SJSA1 (cell line): ENCODE measurements around the gene TLR6. TPM values are rescaled to one million over a fixed set of nuclear protein-coding genes. Genes with fewer than 3 reads are reported as not detected.
"Not testable (repeated sequence)": the region's sequence is repeated elsewhere in the genome, so short reads cannot be mapped to it uniquely, and the experiment has no call there.

ENCODE experiments used
- DNase-seq, 2 experiments: peaks; one replicate each; pipeline ENCODE4 v3.0.0-alpha.2; 2015 to 2020; ENCODE audit warnings: low spot score in 2 of 2, low read depth in 1 of 2
- H3K27ac ChIP-seq: fragments of 250-450 bp; sonication (Bioruptor Pico); 2 replicates; pipeline ENCODE4 v1.5.1; 2020; ENCODE audit warnings: mild to moderate bottlenecking, moderate library complexity
- H3K27me3 ChIP-seq: fragments of 250-450 bp; sonication (Bioruptor Pico); replicated peaks from 2 replicates; pipeline ENCODE4 v1.5.1; 2020; ENCODE audit warnings: mild to moderate bottlenecking, moderate library complexity
- H3K36me3 ChIP-seq: fragments of 250-450 bp; sonication (Bioruptor Pico); 2 replicates; pipeline ENCODE4 v1.5.1; 2020; ENCODE audit warnings: mild to moderate bottlenecking
- H3K4me1 ChIP-seq: fragments of 250-450 bp; sonication (Bioruptor Pico); replicated peaks from 2 replicates; pipeline ENCODE4 v1.6.1; 2021; ENCODE audit warnings: mild to moderate bottlenecking
- H3K4me3 ChIP-seq: fragments of 250-450 bp; sonication (Bioruptor Pico); 2 replicates; pipeline ENCODE4 v1.5.1; 2020; ENCODE audit warnings: mild to moderate bottlenecking
- H3K9me3 ChIP-seq: fragments of 250-450 bp; sonication (Bioruptor Pico); replicated peaks from 2 replicates; pipeline ENCODE4 v1.5.1; 2020; ENCODE audit warnings: mild to moderate bottlenecking
- total RNA-seq: library from RNA; depleted of rRNA; stranded (reverse); fragments of >200 nt; shearing (Covaris generic); gene quantifications from 2 replicates; pipeline ENCODE4 v1.2.3, GENCODE V29; 2014; rRNA removed

Gene TLR6
- total RNA-seq, 1 experiment from 2014 or later, result 1.5 TPM

DNA sequence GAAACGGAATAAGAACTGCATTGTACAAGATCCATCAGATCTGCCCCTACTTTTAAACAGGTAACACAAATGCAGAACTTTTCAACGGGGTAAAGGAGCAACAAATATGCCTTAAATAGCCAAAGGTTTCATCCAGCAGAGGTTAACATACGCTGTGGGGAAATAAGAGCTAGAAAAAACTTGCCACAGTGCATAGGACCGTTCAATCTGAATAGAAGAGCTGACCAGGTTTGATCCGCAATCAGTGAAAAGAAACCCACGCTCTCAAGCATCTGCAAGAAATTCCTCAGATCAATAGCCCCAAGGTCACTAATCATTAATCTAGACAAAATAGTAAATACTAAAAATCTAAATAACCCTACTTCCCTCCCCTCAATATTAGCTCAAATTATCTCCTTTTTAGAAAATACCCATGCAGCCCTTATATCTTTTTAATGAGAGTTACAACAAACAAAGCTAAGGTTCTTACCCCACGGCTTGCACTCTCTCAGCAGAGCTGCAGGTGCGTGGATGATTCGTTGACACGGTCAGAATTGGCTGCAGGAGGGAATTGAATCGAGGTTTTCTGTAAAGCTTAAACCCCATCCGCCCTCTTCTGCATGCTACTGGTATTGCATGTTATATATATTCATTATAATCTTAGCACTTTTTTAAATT is 74.0 kb downstream of the TLR6 start, which contains the start of gene TLR10:
TSS of gene TLR10 (minus strand) at position 539 of the 657 bp plus-strand sequence. CDS start 7,400 bp downstream, outside the sequence.
- peak in 1 of 2 experiments; percentile 12 for DNase-seq
- Histone ChIP-seq H3K36me3 (no peaks in the 10 kb centered on the region), H3K27me3 (no peaks in the 10 kb centered on the region), H3K9me3 (no peaks in the 10 kb centered on the region), H3K27ac (no peak within 1 kb of the TSS), H3K4me1 (no peaks in the 10 kb centered on the region), H3K4me3 (no peak within 1 kb of the TSS)

DNA sequence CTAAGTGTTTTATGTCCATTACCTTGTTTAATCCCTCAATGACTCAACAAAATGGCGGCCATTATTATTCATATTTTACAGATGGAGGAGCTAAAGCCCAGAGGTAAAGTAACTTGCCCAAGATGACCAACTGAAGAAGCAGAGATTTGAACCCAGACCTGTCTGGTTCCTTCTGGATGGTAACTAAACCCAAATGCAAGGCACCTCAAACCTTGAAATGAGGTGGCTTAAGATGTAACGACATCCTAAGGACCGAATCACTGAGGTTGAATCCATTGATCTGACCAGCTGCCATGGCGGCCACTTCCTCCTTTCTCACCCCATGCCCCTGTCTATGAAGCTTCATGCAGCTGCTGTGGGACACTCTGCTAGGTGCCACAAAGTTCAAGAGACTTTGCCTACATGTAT is 74.8 kb downstream of the TLR6 start:
- no peaks in the 10 kb centered on the region for H3K36me3 ChIP-seq
- no peak overlapping the region for H3K27ac ChIP-seq
- no peaks in the 10 kb centered on the region for H3K4me1 ChIP-seq
- no peak for DNase-seq
- no peak overlapping the region for H3K4me3 ChIP-seq
- no peaks in the 10 kb centered on the region for H3K9me3 ChIP-seq
- H3K27me3 ChIP-seq, result no peaks in the 10 kb centered on the region

DNA sequence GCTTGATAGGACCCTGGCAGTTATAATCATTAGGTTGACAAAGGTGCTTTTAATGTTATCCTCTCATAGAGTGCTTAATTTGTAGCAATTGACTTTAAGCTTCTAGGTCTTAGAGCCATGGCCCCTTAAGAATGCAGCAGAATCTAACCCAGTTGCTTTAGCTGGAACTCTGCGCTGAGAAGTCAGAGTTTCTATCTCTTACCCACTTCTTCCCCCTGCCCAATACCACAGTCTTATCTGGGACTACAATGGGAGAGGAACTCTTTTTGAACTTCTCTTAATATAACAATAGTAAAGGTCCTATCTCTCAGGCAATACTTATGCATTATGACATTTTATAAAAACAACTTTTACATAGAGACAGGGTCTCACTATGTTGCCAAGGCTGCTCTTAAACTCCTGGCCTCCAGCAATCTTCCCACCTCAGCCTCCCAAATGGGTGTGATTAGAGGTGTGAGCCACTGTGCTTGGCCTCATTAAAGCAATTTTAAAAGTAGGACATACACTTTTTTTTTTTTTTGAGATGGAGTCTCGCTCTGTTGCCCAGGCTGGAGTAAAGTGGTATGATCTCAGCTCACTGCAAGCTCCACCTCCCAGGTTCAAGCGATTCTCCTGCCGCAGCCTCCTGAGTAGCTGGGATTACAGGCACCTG is 75.7 kb downstream of the TLR6 start:
- no peak for DNase-seq
- Histone ChIP-seq H3K4me1 (peaks cover 4% of the 10 kb centered on the region; the same call in 1 of the 2 replicates), H3K36me3 (no peaks in the 10 kb centered on the region), H3K4me3 (no peak overlapping the region), H3K27me3 (no peaks in the 10 kb centered on the region), H3K9me3 (no peaks in the 10 kb centered on the region), H3K27ac (no peak overlapping the region)

DNA sequence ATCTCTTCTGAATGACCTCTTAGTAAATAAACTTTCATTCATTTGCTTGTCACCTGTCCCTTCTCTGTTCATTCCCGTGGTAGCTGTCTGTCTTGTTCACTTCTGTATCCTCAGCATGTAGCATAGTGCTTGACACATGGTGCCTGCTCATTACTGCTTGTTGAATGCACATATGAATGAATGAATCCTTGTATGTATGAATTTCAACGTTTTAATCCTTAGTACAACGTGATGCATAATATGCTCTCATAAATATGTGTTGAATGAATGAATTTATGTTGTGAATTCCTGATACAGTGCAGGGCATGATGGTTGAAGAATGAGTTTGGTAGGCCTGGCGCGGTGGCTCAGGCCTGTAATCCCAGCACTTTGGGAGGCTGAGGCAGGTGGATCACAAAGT is 76.8 kb downstream of the TLR6 start:
- no peak overlapping the region for H3K4me3 ChIP-seq
- no peaks in the 10 kb centered on the region for H3K36me3 ChIP-seq
- H3K27me3 ChIP-seq, result no peaks in the 10 kb centered on the region
- H3K4me1 ChIP-seq, result peaks cover 4% of the 10 kb centered on the region; the same call in 1 of the 2 replicates
- DNase-seq, result no peak
- no peak overlapping the region for H3K27ac ChIP-seq
- no peaks in the 10 kb centered on the region for H3K9me3 ChIP-seq

DNA sequence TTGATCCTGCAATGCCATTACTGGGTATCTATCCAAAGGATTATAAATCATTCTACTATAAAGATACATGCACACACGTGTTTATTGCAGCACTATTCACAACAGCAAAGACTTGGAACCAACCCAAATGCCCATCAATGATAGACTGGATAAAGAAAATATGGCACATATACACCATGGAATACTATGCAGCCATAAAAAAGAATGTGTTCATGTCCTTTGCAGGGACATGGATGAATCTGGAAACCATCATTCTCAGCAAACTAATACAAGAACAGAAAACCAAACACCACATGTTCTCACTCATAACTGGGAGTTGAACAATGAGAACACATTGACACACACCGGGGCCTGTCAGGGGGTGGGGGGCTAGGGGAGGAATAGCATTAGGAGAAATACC is 78.7 kb downstream of the TLR6 start:
- H3K27ac ChIP-seq, H3K4me1 ChIP-seq, H3K27me3 ChIP-seq, H3K36me3 ChIP-seq, H3K9me3 ChIP-seq, DNase-seq, H3K4me3 ChIP-seq: not testable (repeated sequence)

DNA sequence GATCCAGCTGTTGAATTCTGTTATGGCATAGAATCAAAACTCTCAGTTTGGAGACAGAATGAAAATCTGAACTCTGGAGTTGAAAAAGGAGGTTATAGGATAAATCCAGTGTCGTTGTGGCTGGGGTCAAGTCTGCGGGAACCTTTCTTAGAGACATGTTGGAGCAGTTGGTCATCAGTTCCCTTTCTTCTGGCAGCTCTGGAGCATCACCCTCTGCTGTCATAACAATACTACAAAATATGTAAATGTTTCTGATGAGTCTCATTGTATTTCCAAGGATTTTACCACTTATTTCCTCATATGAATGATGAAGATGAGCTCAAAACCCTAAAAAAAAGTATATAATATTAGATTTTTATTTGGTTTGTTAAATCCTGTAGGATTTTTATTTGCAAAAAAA is 81.3 kb downstream of the TLR6 start:
- H3K4me3 ChIP-seq, result no peak overlapping the region
- no peaks in the 10 kb centered on the region for H3K36me3 ChIP-seq
- peaks cover 4% of the 10 kb centered on the region; the same call in 1 of the 2 replicates for H3K4me1 ChIP-seq
- H3K27me3 ChIP-seq, result no peaks in the 10 kb centered on the region
- DNase-seq, result no peak
- no peak overlapping the region for H3K27ac ChIP-seq
- no peaks in the 10 kb centered on the region for H3K9me3 ChIP-seq

DNA sequence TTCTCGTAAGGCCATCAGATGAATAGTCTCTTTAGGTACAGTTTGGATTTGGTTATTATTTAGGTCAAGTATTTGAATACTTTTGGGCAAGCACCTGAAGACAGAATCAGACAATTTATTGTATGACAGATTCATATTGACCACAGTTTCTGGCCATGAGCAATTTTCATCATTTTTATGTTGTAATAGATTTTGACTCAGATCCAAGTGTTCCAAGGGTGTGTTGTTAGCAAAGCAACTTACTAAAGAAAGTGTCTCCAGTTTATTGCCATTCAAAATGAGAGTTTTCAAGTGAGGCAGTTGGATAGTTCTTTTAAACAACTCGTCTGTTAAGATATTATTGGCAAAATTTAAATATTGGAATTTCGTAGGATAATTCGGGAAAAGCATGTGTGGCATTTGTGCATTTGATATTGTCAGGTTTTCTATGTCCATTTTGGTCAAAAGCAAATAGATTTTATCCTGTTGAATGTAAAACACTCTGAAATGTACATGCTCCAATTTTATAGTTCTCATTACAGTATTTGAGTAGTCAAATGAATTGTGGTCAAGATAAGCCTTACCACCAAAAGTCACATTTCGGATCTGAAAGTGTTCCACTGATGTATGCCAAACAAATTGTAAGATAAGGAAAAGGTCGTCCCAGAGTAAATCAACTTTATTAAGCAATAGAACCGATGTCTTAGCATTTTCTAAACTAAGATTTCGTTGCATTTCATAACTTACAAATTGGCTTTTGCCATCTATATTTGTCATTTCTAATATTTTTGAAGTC is 82.2 kb downstream of the TLR6 start:
- Histone ChIP-seq H3K27me3 (no peaks in the 10 kb centered on the region), H3K4me3 (no peak overlapping the region), H3K27ac (no peak overlapping the region), H3K36me3 (no peaks in the 10 kb centered on the region), H3K9me3 (no peaks in the 10 kb centered on the region), H3K4me1 (peaks cover 4% of the 10 kb centered on the region; the same call in 1 of the 2 replicates)
- DNase-seq, result no peak

Other genes starting within 250 kb of the TLR6 start
- 4.1 and 8.3 TPM in 2 replicates for gene KLF3, start 192.6 kb downstream of the TLR6 start, total RNA-seq
- not detected in 2 replicates for gene TLR10, start 73.8 kb downstream of the TLR6 start, total RNA-seq
- gene TLR1, start 52.0 kb downstream of the TLR6 start, total RNA-seq, result 0.41 and 1.1 TPM in 2 replicates
- gene FAM114A1, start 11.0 kb upstream of the TLR6 start, total RNA-seq, result 69.5 and 89.1 TPM in 2 replicates
- gene TMEM156, start 175.6 kb upstream of the TLR6 start, total RNA-seq, result 7.9 and 18.6 TPM in 2 replicates
- 79.3 and 80.8 TPM in 2 replicates for gene KLHL5, start 205.4 kb upstream of the TLR6 start, total RNA-seq